H9 (cell line): ENCODE measurements around the gene KLB. TPM values are rescaled to one million over a fixed set of nuclear protein-coding genes. Genes with fewer than 3 reads are reported as not detected.

Source experiments
- DNase-seq: peaks from one replicate; pipeline ENCODE4 v3.0.0-alpha.2; 2017
- H2AFZ ChIP-seq: one replicate; pipeline ENCODE4 v1.6.1; 2013; ENCODE audit warnings: mild to moderate bottlenecking, low read length, control low read depth, moderate library complexity
- H2AK5ac ChIP-seq: 2 replicates; pipeline ENCODE4 v1.6.1; 2013; ENCODE audit warnings: low read length, control low read depth, mixed read lengths; ENCODE audit not compliant: insufficient read length
- H2BK120ac ChIP-seq: one replicate; pipeline ENCODE4 v1.6.1; 2013; ENCODE audit warnings: low read depth, mild to moderate bottlenecking, low read length, control low read depth, inconsistent platforms; ENCODE audit not compliant: poor library complexity, severe bottlenecking
- H2BK12ac ChIP-seq: 2 replicates; pipeline ENCODE4 v1.6.1; 2013; ENCODE audit warnings: low read length, control low read depth, mixed read lengths, low read depth; ENCODE audit not compliant: insufficient read length
- H2BK15ac ChIP-seq: 2 replicates; pipeline ENCODE4 v1.6.1; 2013; ENCODE audit warnings: low read depth, low read length, control low read depth
- H2BK20ac ChIP-seq: one replicate; pipeline ENCODE4 v1.6.1; 2013; ENCODE audit warnings: low read depth, mild to moderate bottlenecking, low read length, control low read depth, inconsistent platforms; ENCODE audit not compliant: poor library complexity, severe bottlenecking
- H2BK5ac ChIP-seq: 2 replicates; pipeline ENCODE4 v1.6.1; 2013; ENCODE audit warnings: low read length, control low read depth, mixed read lengths; ENCODE audit not compliant: insufficient read length
- H3K14ac ChIP-seq: 2 replicates; pipeline ENCODE4 v1.6.1; 2013; ENCODE audit warnings: low read length, control low read depth; ENCODE audit not compliant: insufficient read depth
- H3K18ac ChIP-seq: 2 replicates; pipeline ENCODE4 v1.6.1; 2013; ENCODE audit warnings: low read depth, mild to moderate bottlenecking, mixed read lengths, low read length, control low read depth; ENCODE audit not compliant: insufficient read length
- H3K23ac ChIP-seq: 2 replicates; pipeline ENCODE4 v1.6.1; 2013; ENCODE audit warnings: low read length, control low read depth, mixed read lengths, low read depth; ENCODE audit not compliant: insufficient read length
- H3K23me2 ChIP-seq: 2 replicates; pipeline ENCODE4 v1.6.1; 2013; ENCODE audit warnings: low read depth, mild to moderate bottlenecking, mixed read lengths, low read length, control low read depth; ENCODE audit not compliant: insufficient read length, poor library complexity, severe bottlenecking
- H3K27ac ChIP-seq: 2 replicates; pipeline ENCODE4 v1.5.1; 2013; ENCODE audit warnings: low read length, control low read depth, mixed read lengths, low read depth; ENCODE audit not compliant: insufficient read length
- H3K27me3 ChIP-seq: 2 replicates; pipeline ENCODE4 v1.6.1; 2013; ENCODE audit warnings: low read length, control low read depth, inconsistent platforms; ENCODE audit not compliant: insufficient read depth
- H3K4ac ChIP-seq: 2 replicates; pipeline ENCODE4 v1.6.1; 2013; ENCODE audit warnings: low read depth, mild to moderate bottlenecking, control low read depth, inconsistent platforms, low read length, moderate library complexity
- H3K4me1 ChIP-seq: 2 replicates; pipeline ENCODE4 v1.6.1; 2013; ENCODE audit warnings: low read length, control low read depth, inconsistent platforms; ENCODE audit not compliant: insufficient read depth
- H3K4me2 ChIP-seq: 2 replicates; pipeline ENCODE4 v1.6.1; 2013; ENCODE audit warnings: low read length, control low read depth, mixed read lengths; ENCODE audit not compliant: insufficient read length, insufficient read depth
- H3K56ac ChIP-seq: 2 replicates; pipeline ENCODE4 v1.6.1; 2013; ENCODE audit warnings: low read depth, mild to moderate bottlenecking, mixed read lengths, low read length, control low read depth; ENCODE audit not compliant: insufficient read length
- H3K79me1 ChIP-seq: 2 replicates; pipeline ENCODE4 v1.6.1; 2013; ENCODE audit warnings: low read depth, mild to moderate bottlenecking, moderate library complexity, low read length, control low read depth, inconsistent platforms; ENCODE audit not compliant: insufficient read depth, poor library complexity, severe bottlenecking
- H3K79me2 ChIP-seq: 2 replicates; pipeline ENCODE4 v1.6.1; 2013; ENCODE audit warnings: low read length, control low read depth, inconsistent platforms; ENCODE audit not compliant: insufficient read depth
- H3K9ac ChIP-seq: 2 replicates; pipeline ENCODE4 v1.6.1; 2013; ENCODE audit warnings: low read length, control low read depth, mixed read lengths; ENCODE audit not compliant: insufficient read length; ENCODE audit errors: extremely low read depth
- H3K9me3 ChIP-seq: one replicate; pipeline ENCODE4 v1.6.1; 2013; ENCODE audit warnings: low read depth, low read length, inconsistent platforms; ENCODE audit not compliant: control insufficient read depth
- H3T11ph ChIP-seq: one replicate; pipeline ENCODE4 v1.6.1; 2013; ENCODE audit warnings: mild to moderate bottlenecking, low read length, control low read depth, inconsistent platforms
- H4K20me1 ChIP-seq: one replicate; pipeline ENCODE4 v1.6.1; 2013; ENCODE audit not compliant: control insufficient read depth, insufficient read length, insufficient read depth
- H4K5ac ChIP-seq: 2 replicates; pipeline ENCODE4 v1.6.1; 2013; ENCODE audit warnings: low read depth, mild to moderate bottlenecking, mixed read lengths, low read length, control low read depth; ENCODE audit not compliant: insufficient read length
- H4K8ac ChIP-seq: replicated peaks from 2 replicates; pipeline ENCODE4 v1.6.1; 2013; ENCODE audit warnings: low read length, control low read depth, mixed read lengths, low read depth; ENCODE audit not compliant: insufficient read length
- H4K91ac ChIP-seq: 2 replicates; pipeline ENCODE4 v1.6.1; 2013; ENCODE audit warnings: low read depth, mild to moderate bottlenecking, moderate library complexity, mixed read lengths, low read length, control low read depth; ENCODE audit not compliant: insufficient read length
- H3K27ac Mint-ChIP-seq, 3 experiments: 2 replicates in 2 of 3; 3 replicates in 1 of 3; pipeline ENCODE4 v1.8.0; 2020 to 2021; ENCODE audit warnings: mixed read lengths in 3 of 3, mild to moderate bottlenecking in 1 of 3, moderate library complexity in 1 of 3
- H3K27me3 Mint-ChIP-seq: 2 replicates; pipeline ENCODE4 v1.8.0; 2021; ENCODE audit warnings: low read depth, mild to moderate bottlenecking, moderate library complexity, mixed read lengths
- H3K36me3 Mint-ChIP-seq, 3 experiments: 2 replicates in 2 of 3; 3 replicates in 1 of 3; pipeline ENCODE4 v1.8.0; 2020 to 2021; ENCODE audit warnings: low read depth in 3 of 3, mixed read lengths in 3 of 3; ENCODE audit not compliant: insufficient read depth in 1 of 3
- H3K4me1 Mint-ChIP-seq, 2 experiments: 2 replicates each; pipeline ENCODE4 v1.8.0; 2020; ENCODE audit warnings: mixed read lengths in 2 of 2
- H3K4me3 Mint-ChIP-seq, 2 experiments: 2 replicates in 1 of 2; 3 replicates in 1 of 2; pipeline ENCODE4 v1.8.0; 2020 to 2021; ENCODE audit warnings: mild to moderate bottlenecking in 2 of 2, mixed read lengths in 2 of 2, moderate library complexity in 1 of 2
- H3K9me3 Mint-ChIP-seq, 2 experiments: 2 replicates in 1 of 2; 3 replicates in 1 of 2; pipeline ENCODE4 v1.8.0; 2020; ENCODE audit warnings: mild to moderate bottlenecking in 2 of 2, mixed read lengths in 2 of 2, moderate library complexity in 1 of 2
- CTCF ChIP-seq: fragments of 200-600 bp; sonication (generic); conservative IDR thresholded peaks from 3 replicates; pipeline ENCODE4 v1.8.0; 2021; ENCODE audit warnings: antibody characterized with exemption, mild to moderate bottlenecking
- WGBS: extraction: QIAGEN DNeasy Blood & Tissue Kit; methylation state at CpG from one replicate; pipeline ENCODE4 v1.1.7; 2013; ENCODE audit warnings: missing lambda C conversion rate, low lambda C conversion rate, mixed read lengths; ENCODE audit not compliant: insufficient read length; ENCODE audit errors: extremely low coverage; 5-methylcytosine and 5-hydroxymethylcytosine counted together
- total RNA-seq: library from RNA; stranded (reverse); gene quantifications from 2 replicates; pipeline ENCODE4 v1.2.1, GENCODE V29; 2021

Gene KLB
- total RNA-seq, 1 experiment from 2014 or later, result 0.07 TPM

GRCh38 chr4:39451423-39452023, 44.8 kb downstream of the KLB start:
- no peak overlapping the region for H3T11ph ChIP-seq
- no peak overlapping the region for H4K91ac ChIP-seq
- no peak overlapping the region for H2BK5ac ChIP-seq
- no CpG with 5 or more reads among the region's 6 CpGs for WGBS
- H3K4ac ChIP-seq, result no peak overlapping the region
- no peak for TF ChIP-seq CTCF
- no peak overlapping the region for H4K8ac ChIP-seq
- Mint-ChIP-seq H3K4me3 (no peak overlapping the region), H3K27ac (peak overlapping the region in 2 of 3 experiments; percentile 70 to 90; a peak in 3 of 7 replicates), H3K4me1 (peaks cover 3 to 11% of the 10 kb centered on the region in 2 experiments), H3K27me3 (no peaks in the 10 kb centered on the region), H3K9me3 (no peaks in the 10 kb centered on the region), H3K36me3 (peaks cover 39 to 67% (median 54%) of the 10 kb centered on the region in 3 experiments)
- H4K20me1 ChIP-seq, result no peaks in the 10 kb centered on the region
- no peak overlapping the region for H3K4me2 ChIP-seq
- no peak overlapping the region for H2AFZ ChIP-seq
- H3K27ac ChIP-seq, result no peak overlapping the region
- peaks cover under 1% of the 10 kb centered on the region; the same call in 1 of the 2 replicates for H3K79me2 ChIP-seq
- H3K27me3 ChIP-seq, result no peaks in the 10 kb centered on the region
- no peaks in the 10 kb centered on the region for H3K79me1 ChIP-seq
- no peak overlapping the region for H2BK12ac ChIP-seq
- H3K9me3 ChIP-seq, result no peaks in the 10 kb centered on the region
- DNase-seq, result no peak
- H3K14ac ChIP-seq, result no peak overlapping the region
- H3K9ac ChIP-seq, result no peak overlapping the region
- no peak overlapping the region for H4K5ac ChIP-seq
- no peak overlapping the region for H3K56ac ChIP-seq
- H2AK5ac ChIP-seq, result no peak overlapping the region
- no peak overlapping the region for H2BK120ac ChIP-seq
- no peak overlapping the region for H2BK15ac ChIP-seq
- no peak overlapping the region for H2BK20ac ChIP-seq
- no peaks in the 10 kb centered on the region for H3K23me2 ChIP-seq
- no peak overlapping the region for H3K23ac ChIP-seq
- no peaks in the 10 kb centered on the region; the same call in 1 of the 2 replicates for H3K4me1 ChIP-seq
- no peak overlapping the region for H3K18ac ChIP-seq
